GM21786 (cell line): ENCODE data around the gene HUS1.
"Not testable (repeated sequence)": the region's sequence is repeated elsewhere in the genome, so short reads cannot be mapped to it uniquely, and the experiment has no call there.

ENCODE experiments used
- ATAC-seq: cut with Tn5 transposase; IDR thresholded peaks from one replicate; pipeline ENCODE4 v1.9.1; 2021; ENCODE audit not compliant: unreplicated experiment

The HUS1 gene

DNA sequence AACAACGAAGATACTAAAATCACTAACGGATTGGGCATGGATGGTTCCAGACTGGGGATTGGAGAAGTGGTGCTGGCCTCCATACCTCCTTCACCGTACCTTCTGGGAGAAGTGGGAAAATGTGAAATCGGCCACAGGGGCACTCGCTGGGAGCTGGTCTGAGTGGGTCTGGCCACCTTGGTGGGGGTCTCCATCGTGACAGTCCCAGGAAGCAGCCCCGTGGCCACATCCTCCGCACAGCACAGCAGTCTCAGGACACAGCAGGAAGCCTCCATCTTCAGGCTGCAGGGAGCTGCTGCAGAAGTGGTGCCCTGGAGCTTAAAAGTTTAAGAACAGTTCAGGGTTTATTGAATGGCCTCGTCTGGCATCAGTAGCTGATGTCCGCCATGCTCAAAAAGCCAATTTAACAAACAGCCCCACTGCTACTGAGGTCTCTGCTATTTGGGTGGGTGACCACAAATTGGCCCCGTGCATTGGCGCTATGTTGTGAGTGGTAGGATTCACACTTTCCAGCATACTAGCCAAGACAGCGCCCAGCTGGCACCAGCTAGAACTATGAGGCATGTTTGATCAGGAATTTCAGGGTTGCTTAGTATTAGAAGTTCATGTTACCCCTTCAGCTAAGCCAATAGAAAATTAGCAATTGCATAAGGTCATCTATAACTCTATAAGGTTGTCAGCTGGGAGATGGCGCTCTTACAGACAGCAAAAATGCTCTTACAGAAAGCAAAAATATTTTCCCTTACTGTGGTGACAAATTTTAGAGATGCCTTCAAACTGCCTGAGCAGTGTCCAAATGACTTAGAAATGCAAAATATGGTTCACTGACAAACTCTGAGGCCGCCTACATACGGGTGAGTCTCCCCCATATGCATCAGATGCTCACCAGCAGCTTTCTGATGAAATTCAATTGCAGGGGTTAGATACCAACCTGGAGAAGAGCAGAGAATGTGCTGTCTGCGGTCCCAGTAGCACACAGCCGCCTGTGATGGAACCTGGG, 48.1 kb downstream of the HUS1 start:
- ATAC-seq, result no peak

- no peak for ATAC-seq
Measured at GRCh38 chr7:47924266-47924665, 55.1 kb downstream of the HUS1 start.

DNA sequence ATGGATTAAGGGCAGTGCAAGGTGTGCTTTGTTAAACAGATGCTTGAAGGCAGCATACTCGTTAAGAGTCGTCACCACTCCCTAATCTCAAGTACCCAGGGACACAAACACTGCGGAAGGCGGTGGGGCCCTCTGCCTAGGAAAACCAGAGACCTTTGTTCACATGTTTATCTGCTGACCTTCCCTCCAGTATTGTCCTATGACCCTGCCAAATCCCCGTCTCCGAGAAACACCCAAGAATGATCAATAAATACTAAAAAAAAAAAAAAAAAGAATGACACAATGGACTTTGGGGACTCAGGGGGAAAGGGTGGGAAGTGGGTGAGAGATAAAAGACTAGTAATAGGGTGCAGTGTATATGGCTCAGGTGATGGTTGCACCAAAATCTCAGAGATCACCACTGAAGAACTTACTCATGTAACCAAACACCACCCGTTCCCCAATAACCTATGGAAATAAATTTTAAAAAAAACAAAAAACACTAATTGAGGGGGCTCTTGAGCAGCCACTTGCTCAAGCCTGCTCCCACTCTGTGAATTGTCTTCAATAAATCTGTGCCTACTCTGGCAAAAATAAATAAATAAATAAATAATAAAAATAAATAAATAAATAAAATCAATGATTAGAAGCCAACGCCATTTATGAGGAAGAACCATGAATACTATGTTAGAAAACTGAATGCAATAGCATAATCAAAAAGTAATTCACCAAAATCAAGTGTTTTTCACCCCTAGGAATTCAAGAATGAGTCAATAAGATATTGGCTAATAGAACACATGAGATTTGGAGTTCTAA, 56.1 kb downstream of the HUS1 start:
- not testable (repeated sequence) for ATAC-seq

- ATAC-seq, result not testable (repeated sequence)
Measured at GRCh38 chr7:47916514-47916913, 62.9 kb downstream of the HUS1 start.

DNA sequence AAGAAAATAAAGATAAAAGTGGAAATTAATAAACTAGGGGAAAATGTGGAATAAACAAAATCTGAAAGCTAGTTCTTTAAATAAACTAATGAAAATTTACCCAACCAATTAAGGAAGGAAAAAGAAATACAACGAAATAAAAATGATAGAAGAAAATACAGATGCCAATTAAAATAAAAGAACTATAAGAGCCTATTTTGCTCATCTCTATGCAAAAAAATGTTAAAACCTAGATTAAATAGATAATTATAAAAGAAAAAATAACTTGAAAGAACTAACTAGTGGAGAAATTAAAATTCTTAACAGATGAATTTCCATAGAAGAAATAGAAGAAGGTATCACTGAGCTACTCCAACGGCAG, 63.8 kb downstream of the HUS1 start:
- ATAC-seq, result no peak

DNA sequence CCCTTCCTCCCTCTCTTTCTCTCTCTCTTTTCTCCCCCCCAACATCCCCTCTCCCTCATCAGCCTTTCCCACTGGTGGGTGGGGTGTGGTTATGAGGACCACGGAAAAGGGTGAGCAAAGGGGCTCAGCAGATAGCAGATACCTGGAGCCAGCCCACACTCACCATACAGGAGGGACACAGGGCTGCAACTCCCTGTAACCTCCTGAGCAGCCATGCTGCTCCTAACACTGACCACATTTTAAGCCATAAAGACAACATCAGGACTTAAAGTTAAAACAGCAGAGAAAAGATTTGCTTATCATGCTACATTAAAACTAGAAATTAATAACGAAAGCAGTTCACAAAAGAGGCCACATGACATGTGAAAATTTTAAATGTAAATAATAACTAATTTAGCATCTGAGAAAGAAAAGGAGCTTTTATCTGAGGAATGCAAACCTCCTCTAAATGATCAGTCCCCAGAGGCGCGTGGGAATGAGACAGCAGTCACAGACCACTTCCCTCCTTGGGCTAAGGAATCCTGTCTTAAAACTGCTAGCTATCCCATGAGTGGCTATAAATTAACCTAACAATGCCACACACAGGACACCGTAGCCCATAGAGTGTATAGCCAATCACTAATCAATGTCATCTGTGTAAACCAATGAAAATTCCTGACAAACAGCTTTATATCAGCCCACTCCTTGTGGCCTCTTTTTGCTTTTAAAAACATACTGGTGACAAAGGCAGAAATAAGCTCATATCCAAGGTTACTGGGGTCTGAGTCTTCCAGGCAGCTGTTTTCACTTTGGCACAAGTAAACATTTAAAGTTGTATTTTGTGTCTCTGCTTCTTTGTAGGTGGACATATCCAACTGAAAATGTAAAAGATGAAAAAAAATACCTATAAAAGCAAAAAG, 64.4 kb downstream of the HUS1 start:
- no peak for ATAC-seq
